GM23338 (cell line): Measurements from ENCODE around the gene NRCAM.

Source experiments
- EZH2phosphoT487 ChIP-seq: fragments of 200-600 bp; sonication (generic); IDR thresholded peaks from one replicate; pipeline ENCODE4 v1.8.1; 2018; ENCODE audit warnings: antibody characterized with exemption; ENCODE audit not compliant: unreplicated experiment
- POLR2AphosphoS5 ChIP-seq: IDR thresholded peaks from 2 replicates; pipeline ENCODE4 v1.6.1; 2016; ENCODE audit warnings: antibody characterized with exemption, low read depth
- TF ChIP-seq, protein P1 (sequence below), 2 experiments: fragments of 200-600 bp in 1 of 2; sonication (generic) in 1 of 2; conservative IDR thresholded peaks; 2 replicates each; pipeline versions ENCODE4 v1.5.1 to v1.6.1; 2016 to 2017; ENCODE audit warnings: antibody characterized with exemption in 2 of 2, low read depth in 2 of 2, mild to moderate bottlenecking in 2 of 2, moderate library complexity in 1 of 2
- TF ChIP-seq, protein P2 (sequence below): IDR thresholded peaks from 2 replicates; pipeline ENCODE4 v1.6.1; 2016; ENCODE audit warnings: antibody characterized with exemption
- TF ChIP-seq, protein P3 (sequence below): IDR thresholded peaks from one replicate; pipeline ENCODE4 v1.6.1; 2018; ENCODE audit warnings: antibody characterized with exemption; ENCODE audit not compliant: unreplicated experiment

DNA sequence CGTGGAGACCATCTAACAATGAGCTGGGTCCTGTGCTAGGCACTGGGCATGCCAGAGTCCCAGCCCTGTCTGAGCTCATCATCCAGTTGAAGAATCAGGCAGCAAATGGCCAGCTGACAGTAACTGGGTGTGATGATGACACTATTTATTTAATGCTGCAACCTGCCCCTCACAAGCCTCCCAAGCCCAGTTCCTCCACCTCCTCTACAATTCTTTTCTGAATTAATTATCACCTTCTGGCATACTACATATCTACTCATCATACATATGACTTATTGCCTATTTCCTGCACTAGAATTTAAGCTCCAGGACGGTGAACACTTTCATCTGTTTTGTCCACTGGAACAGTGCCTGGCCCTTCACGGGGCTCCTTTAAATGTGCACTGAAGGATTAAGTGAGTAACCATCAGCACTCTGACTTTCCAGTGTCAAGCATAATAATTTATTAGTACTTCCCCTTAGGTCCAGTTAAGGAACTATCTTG, 229.4 kb downstream of the NRCAM start:
- no peak for TF ChIP-seq EZH2phosphoT487
- TF ChIP-seq, protein P1, sequence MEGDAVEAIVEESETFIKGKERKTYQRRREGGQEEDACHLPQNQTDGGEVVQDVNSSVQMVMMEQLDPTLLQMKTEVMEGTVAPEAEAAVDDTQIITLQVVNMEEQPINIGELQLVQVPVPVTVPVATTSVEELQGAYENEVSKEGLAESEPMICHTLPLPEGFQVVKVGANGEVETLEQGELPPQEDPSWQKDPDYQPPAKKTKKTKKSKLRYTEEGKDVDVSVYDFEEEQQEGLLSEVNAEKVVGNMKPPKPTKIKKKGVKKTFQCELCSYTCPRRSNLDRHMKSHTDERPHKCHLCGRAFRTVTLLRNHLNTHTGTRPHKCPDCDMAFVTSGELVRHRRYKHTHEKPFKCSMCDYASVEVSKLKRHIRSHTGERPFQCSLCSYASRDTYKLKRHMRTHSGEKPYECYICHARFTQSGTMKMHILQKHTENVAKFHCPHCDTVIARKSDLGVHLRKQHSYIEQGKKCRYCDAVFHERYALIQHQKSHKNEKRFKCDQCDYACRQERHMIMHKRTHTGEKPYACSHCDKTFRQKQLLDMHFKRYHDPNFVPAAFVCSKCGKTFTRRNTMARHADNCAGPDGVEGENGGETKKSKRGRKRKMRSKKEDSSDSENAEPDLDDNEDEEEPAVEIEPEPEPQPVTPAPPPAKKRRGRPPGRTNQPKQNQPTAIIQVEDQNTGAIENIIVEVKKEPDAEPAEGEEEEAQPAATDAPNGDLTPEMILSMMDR (conservative IDR thresholded peaks at IDR 0.05; ENCODE audit: low read depth in 2 of 2): no peak
- TF ChIP-seq, protein P2, sequence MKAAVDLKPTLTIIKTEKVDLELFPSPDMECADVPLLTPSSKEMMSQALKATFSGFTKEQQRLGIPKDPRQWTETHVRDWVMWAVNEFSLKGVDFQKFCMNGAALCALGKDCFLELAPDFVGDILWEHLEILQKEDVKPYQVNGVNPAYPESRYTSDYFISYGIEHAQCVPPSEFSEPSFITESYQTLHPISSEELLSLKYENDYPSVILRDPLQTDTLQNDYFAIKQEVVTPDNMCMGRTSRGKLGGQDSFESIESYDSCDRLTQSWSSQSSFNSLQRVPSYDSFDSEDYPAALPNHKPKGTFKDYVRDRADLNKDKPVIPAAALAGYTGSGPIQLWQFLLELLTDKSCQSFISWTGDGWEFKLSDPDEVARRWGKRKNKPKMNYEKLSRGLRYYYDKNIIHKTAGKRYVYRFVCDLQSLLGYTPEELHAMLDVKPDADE: no peak
- no peak for TF ChIP-seq POLR2AphosphoS5
- TF ChIP-seq, protein P3, sequence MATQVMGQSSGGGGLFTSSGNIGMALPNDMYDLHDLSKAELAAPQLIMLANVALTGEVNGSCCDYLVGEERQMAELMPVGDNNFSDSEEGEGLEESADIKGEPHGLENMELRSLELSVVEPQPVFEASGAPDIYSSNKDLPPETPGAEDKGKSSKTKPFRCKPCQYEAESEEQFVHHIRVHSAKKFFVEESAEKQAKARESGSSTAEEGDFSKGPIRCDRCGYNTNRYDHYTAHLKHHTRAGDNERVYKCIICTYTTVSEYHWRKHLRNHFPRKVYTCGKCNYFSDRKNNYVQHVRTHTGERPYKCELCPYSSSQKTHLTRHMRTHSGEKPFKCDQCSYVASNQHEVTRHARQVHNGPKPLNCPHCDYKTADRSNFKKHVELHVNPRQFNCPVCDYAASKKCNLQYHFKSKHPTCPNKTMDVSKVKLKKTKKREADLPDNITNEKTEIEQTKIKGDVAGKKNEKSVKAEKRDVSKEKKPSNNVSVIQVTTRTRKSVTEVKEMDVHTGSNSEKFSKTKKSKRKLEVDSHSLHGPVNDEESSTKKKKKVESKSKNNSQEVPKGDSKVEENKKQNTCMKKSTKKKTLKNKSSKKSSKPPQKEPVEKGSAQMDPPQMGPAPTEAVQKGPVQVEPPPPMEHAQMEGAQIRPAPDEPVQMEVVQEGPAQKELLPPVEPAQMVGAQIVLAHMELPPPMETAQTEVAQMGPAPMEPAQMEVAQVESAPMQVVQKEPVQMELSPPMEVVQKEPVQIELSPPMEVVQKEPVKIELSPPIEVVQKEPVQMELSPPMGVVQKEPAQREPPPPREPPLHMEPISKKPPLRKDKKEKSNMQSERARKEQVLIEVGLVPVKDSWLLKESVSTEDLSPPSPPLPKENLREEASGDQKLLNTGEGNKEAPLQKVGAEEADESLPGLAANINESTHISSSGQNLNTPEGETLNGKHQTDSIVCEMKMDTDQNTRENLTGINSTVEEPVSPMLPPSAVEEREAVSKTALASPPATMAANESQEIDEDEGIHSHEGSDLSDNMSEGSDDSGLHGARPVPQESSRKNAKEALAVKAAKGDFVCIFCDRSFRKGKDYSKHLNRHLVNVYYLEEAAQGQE: no peak
